NCI-H1092 treated with DMSO at 0.1 percent for 48 hours (cell line): Measurements from ENCODE around the gene KRTAP10-6.
"Not testable (repeated sequence)": the region's sequence is repeated elsewhere in the genome, so short reads cannot be mapped to it uniquely, and the experiment has no call there.

ENCODE experiments used
- DNase-seq: peaks from one replicate; lab custom pipeline; 2025; lab: John Stamatoyannopoulos, UW

Gene KRTAP10-6, protein sequence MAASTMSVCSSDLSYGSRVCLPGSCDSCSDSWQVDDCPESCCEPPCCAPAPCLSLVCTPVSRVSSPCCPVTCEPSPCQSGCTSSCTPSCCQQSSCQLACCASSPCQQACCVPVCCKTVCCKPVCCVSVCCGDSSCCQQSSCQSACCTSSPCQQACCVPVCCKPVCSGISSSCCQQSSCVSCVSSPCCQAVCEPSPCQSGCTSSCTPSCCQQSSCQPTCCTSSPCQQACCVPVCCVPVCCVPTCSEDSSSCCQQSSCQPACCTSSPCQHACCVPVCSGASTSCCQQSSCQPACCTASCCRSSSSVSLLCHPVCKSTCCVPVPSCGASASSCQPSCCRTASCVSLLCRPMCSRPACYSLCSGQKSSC

GRCh38 chr21:44592446-44593311 lies at the start of gene KRTAP10-6:
Gene KRTAP10-6, minus strand, starts transcription at chr21:44592505. Its CDS starts 21 bp downstream, at chr21:44592484.
- no peak for DNase-seq

- DNase-seq: no peak
Observed at GRCh38 chr21:44640761-44641160, 48.5 kb upstream of the KRTAP10-6 start.

DNA sequence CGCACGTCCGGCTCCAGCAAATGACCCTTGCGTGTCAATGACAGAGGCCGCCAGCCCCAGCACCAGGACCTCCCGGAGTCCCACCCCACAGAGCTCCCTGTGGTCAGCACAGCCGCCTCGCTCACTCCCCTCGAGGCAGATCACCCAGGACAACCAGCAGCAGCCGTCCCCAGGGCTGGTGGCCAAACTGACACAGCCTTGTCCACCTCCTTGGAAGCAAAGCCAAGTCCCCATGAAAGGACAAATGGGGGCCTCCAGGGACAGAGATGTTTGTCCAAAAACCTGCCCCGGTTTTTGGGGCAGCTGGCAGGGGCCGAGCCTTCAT lies 47.0 kb upstream of the KRTAP10-6 start:
- DNase-seq: no peak

DNA sequence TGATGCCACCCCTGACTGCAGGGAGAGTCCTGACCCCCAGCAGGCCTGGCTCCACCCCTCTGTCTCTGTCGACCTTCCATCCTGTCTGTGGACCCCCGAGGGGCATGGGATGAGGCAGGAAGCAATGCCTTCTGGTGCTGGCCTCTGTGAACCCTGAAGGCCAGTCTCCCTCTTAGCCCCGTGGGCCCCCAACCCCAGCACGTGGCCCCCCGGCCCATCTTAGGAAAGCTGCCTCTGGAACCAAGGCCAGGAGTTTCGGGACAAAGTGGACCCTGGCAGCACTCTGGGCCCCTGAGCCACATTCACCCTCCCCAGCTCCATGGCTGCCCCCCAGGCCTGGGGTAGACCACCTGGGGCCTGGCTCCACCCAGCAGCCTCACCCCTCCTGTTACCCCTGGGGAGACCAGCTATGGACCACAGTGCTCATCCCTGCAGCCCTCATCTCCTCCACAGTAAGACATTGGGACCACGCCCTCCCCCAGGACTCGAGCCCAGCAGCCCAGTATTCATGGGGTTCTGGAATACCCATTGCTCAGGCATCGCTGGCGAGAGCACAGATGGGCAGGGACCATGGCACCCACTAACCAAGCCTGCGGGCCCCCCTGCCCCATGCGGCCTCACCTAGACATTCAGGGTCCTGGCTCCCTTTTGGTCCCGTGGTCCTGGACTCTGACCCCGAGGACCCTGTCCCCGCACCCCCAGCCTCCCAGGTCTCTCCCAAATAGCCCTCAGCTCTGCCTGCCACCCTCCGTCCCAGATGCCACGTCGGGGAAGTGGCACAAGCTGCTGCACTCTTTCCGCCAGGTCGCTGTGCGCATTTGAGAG lies 46.4 kb upstream of the KRTAP10-6 start:
- DNase-seq: not testable (repeated sequence)

DNA sequence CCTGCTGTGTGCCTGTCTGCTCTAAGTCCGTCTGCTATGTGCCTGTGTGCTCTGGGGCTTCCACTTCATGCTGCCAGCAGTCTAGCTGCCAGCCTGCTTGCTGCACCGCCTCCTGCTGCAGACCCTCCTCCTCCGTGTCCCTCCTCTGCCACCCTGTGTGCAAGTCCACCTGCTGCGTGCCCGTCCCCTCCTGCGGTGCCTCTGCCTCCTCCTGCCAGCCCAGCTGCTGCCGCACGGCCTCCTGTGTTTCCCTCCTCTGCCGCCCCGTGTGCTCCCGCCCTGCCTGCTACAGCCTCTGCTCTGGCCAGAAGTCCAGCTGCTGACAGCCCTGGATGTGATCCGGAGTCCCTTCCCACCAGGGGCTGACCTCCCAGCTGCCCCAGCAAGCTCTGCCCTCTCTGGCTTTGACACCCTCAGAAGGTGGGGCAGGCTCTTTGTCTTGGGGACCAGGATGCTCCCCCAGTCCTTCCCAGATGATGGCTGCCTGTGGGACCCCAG lies 45.6 kb upstream of the KRTAP10-6 start:
- DNase-seq: not testable (repeated sequence)

- DNase-seq: no peak
Observed at GRCh38 chr21:44637018-44637850, 44.9 kb upstream of the KRTAP10-6 start, which contains the start of gene KRTAP10-10. Gene KRTAP10-10, plus strand, starts transcription at chr21:44637356. Its CDS starts 62 bp downstream, at chr21:44637418.

DNA sequence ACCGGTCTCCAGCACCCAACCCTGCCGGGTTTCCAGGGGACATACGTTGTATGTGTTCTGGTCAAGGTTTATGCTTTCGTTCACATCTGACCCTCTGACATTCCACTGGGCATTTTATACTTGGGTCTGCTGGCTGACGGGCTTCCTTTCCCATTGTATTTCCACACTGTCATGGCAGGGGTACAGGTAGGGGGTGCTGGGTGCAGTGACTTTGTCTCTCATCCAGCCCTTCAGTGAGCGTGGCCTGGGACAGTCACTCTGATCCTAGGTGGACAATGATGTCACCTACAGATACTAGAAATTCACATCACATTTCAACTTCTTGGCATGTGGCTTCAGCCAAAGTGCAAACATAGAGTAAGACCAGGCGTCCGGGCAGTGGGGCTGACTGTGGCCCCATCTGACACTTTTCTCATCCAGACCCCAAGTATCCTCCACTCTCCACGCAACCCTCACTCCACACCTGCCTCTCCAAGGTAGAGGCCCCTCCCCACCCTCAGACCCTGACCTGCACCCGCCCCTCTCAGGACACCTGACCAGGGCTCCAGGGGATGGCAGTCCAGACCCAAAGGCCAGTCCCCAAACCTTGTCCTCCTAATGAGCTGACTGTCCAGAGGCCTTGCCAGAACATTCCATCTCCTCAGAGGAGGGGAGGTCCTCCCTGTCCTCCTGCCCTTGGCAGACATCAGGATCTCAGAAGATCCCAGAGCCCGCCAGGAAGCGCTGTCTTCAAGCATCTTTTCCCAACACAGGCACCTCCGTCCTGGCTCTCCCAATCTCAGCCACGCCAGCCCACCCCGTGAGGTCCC lies 44.1 kb upstream of the KRTAP10-6 start:
- DNase-seq: no peak

DNA sequence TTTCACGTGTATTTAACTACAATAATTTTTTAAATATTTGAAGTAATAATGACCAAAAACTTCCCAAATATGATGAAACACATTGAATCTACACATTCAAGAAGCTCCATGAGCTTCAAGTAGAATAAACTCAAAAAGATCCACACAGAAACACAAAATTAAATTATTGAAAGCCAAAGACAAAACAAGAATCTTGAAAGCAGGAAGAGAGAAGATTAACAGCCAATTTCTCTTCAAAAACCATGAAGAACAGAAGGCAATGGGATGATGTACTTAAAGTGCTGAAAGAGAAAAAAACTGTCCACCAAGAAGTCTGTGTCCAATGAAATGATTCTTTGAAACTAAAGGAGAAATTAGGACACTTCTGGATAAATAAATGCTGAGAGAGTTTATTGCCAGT lies 39.8 kb upstream of the KRTAP10-6 start:
- DNase-seq: no peak

DNA sequence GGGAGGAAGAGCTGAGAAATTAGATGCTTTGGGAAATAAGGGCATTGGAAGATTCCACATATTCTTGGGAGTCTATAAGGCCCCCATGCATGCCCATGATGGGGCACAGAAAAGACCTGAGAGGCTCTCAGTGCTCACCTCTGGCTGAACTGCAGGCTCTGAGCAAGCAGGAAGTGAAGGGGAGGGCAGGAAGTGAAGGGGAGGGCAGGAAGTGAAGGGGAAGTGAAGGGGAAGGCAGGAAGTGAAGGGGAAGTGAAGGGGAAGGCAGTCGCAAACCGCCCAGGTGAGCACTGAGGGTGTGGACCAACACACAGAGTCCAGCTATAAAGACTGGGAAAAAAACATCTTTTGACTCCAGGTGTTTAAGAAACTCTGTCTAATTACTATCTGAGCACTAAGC lies 38.1 kb upstream of the KRTAP10-6 start:
- no peak for DNase-seq

DNA sequence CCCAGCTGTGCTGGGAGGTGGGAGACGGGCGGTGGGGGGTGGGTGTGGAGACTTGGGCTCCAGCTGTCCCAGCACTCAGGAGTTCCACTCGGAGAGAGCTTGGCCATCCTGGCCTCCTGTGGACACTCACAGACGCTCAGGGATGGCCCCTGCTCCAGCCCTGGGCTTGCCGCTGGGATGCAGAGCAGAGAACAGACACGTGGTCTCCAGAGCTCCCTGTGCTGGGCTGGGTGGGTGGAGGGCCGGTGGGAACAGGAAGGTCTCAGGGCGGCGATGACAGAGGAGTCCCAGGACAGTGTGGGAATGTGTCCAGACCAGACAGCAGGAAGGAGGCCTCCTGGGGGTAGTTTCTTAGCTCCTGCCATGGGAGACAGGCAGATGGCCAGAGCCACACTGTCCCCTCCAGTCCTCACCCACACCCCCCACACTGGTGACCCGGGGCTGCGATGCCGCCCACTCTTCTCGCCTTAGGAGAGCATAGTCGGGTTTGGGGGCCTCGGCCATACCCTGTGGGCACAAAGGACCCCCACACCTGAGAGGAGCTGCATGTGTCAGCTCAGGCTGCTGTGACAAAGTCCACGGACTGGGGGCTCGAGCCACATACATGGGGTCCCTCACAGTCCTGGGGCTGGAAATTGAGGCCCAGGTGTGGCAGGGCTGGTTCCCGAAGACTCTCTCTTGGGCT lies 36.5 kb upstream of the KRTAP10-6 start:
- DNase-seq: no peak

DNA sequence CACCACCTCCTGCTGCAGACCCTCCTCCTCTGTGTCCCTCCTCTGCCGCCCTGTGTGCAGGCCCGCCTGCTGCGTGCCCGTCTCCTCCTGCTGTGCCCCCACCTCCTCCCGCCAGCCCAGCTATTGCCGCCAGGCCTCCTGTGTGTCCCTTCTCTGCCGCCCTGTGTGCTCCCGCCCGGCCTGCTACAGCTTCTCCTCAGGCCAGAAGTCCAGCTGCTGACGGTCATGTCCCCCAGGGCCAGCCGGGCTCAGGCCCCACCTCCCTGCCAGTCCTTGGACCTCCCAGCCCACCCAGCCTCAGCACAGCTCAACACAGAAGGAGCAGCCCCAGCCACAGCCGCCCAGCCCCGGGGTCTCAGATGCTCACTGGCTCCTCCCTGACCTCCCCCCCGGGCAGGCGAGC lies 35.5 kb upstream of the KRTAP10-6 start:
- DNase-seq: not testable (repeated sequence)

DNA sequence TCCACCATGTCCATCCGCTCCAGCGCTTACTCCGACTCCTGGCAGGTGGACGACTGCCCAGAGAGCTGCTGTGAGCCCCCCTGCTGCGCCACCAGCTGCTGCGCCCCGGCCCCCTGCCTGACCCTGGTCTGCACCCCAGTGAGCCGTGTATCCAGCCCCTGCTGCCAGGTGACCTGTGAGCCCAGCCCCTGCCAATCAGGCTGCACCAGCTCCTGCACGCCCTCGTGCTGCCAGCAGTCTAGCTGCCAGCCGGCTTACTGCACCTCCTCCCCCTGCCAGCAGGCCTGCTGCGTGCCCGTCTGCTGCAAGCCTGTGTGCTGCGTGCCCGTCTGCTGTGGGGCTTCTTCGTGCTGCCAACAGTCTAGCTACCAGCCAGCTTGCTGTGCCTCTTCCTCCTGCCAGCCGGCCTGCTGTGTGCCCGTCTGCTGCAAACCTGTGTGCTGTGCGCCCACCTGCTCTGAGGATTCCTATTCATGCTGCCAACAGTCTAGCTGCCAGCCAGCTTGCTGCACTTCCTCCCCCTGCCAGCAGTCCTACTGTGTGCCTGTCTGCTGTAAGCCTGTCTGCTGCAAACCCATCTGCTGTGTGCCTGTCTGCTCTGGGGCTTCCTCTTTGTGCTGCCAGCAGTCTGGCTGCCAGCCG lies 35.0 kb upstream of the KRTAP10-6 start:
- not testable (repeated sequence) for DNase-seq

DNA sequence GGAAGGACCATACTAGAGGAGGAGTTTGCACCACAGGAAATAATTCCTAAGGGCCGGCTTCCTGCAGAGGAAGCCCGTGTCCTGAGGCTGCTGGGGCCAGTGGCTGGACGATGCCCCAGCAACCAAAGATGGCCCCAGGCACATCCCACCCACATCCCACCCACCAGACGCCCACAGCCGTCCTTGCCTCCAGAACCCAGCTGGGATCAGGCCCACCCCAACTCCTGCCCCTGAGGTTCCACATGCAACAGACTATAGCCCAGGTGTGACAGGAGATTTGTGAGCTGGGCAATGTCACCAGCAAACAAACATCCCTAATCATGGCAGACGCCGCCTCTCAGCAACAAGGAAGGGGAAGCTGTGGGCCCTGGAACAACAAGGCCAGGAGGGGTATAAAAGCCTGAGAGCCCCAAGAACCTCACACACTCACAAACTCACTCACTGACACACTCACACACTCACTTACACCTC lies 34.4 kb upstream of the KRTAP10-6 start, which contains the start of gene KRTAP10-9:
Gene KRTAP10-9, plus strand, starts transcription at position 421 of the 471 bp plus-strand sequence. CDS start 79 bp downstream, outside the sequence.
- DNase-seq: no peak

- DNase-seq: no peak
Observed at GRCh38 chr21:44626262-44626661, 34.0 kb upstream of the KRTAP10-6 start.

DNA sequence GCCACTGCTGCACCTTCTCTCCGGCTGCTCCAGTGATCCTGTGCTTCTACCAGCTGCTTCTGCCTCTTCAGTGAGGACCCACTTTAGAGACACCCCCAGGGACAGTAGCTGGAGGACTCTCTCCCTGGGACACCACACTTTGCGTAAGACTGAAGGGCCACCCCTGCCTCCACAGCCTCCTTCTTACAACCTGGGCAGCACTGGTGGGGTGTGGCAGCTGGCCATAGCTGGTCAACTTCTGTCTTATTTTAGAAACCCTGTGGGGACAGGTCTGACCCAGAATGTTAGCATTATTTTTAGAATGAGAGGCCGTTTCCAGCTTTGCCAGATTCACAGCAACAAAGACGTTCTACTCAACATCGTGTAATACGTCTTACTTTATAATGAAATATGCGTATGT lies 33.5 kb upstream of the KRTAP10-6 start:
- DNase-seq: no peak

- no peak for DNase-seq
Observed at GRCh38 chr21:44623575-44623974, 31.3 kb upstream of the KRTAP10-6 start.

- DNase-seq: no peak
Observed at GRCh38 chr21:44619886-44620285, 27.6 kb upstream of the KRTAP10-6 start.

GRCh38 chr21:44618909-44619308 lies 26.6 kb upstream of the KRTAP10-6 start:
- DNase-seq: no peak

DNA sequence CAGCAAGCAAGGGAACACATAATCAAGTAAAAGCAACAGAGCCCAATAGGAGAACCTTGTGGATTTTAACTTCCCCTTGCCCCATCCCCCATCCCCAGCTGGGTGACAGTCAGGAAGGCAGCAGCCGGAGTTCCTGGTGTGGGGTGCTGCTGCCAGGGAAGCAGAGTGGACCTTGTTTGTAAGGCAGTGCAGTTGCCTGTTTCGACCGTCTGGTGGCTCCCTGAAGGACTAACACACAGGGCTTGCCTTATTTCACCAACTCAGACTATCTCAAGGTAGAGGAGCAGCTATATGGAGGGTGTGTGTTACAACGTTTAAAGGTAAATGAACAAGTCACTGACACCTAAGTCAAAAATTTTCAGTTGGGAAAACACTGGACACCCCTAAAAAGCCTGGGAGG lies 26.2 kb upstream of the KRTAP10-6 start:
- DNase-seq: no peak
